HG03095 (cell line): ENCODE data around the gene FARS2.
"Not testable (repeated sequence)": the region's sequence is repeated elsewhere in the genome, so short reads cannot be mapped to it uniquely, and the experiment has no call there.

ENCODE experiments used
- ATAC-seq: cut with Tn5 transposase; IDR thresholded peaks from one replicate; pipeline ENCODE4 v1.9.1; 2021; ENCODE audit warnings: moderate library complexity; ENCODE audit not compliant: unreplicated experiment

The FARS2 gene

GRCh38 chr6:5772408-5773120 lies 511.3 kb downstream of the FARS2 start:
- ATAC-seq: no peak

- ATAC-seq: no peak
These were observed 514.8 kb downstream of the FARS2 start for GRCh38 chr6:5776104-5776503.

GRCh38 chr6:5776706-5777390 lies 515.5 kb downstream of the FARS2 start:
- no peak for ATAC-seq

GRCh38 chr6:5778317-5778857 lies 517.1 kb downstream of the FARS2 start:
- ATAC-seq: peak; percentile 90

GRCh38 chr6:5778906-5779305 lies 517.6 kb downstream of the FARS2 start:
- no peak for ATAC-seq

GRCh38 chr6:5781019-5781418 lies 519.7 kb downstream of the FARS2 start:
- no peak for ATAC-seq

- no peak for ATAC-seq
These were observed 520.7 kb downstream of the FARS2 start for GRCh38 chr6:5781966-5782556.

GRCh38 chr6:5782783-5783547 lies 521.7 kb downstream of the FARS2 start:
- no peak for ATAC-seq

- ATAC-seq: no peak
These were observed 522.3 kb downstream of the FARS2 start for GRCh38 chr6:5783584-5784089.

- ATAC-seq: no peak
These were observed 523.9 kb downstream of the FARS2 start for GRCh38 chr6:5785249-5785648.

- no peak for ATAC-seq
These were observed 525.1 kb downstream of the FARS2 start for GRCh38 chr6:5786321-5786968.

GRCh38 chr6:5786969-5787720 lies 525.8 kb downstream of the FARS2 start:
- ATAC-seq: no peak

- not testable (repeated sequence) for ATAC-seq
These were observed 528.1 kb downstream of the FARS2 start for GRCh38 chr6:5789426-5789825.

- ATAC-seq: not testable (repeated sequence)
These were observed 535.2 kb downstream of the FARS2 start for GRCh38 chr6:5796555-5796954.

- ATAC-seq: not testable (repeated sequence)
These were observed 545.1 kb downstream of the FARS2 start for GRCh38 chr6:5806406-5806805.

GRCh38 chr6:5809450-5809849 lies 548.1 kb downstream of the FARS2 start:
- no peak for ATAC-seq

GRCh38 chr6:5811997-5812396 lies 550.7 kb downstream of the FARS2 start:
- ATAC-seq: no peak

- ATAC-seq: no peak
These were observed 552.3 kb downstream of the FARS2 start for GRCh38 chr6:5813625-5814027.

GRCh38 chr6:5814116-5814515 lies 552.8 kb downstream of the FARS2 start:
- no peak for ATAC-seq

- no peak for ATAC-seq
These were observed 553.6 kb downstream of the FARS2 start for GRCh38 chr6:5814901-5815300.
